ENCODE data around the gene KCNAB1.
"Not testable (repeated sequence)": the region's sequence is repeated elsewhere in the genome, so short reads cannot be mapped to it uniquely, and the experiment has no call there.

The KCNAB1 gene

GRCh38 chr3:156222381-156222780 is 102.0 kb downstream of the KCNAB1 start:
- not testable (repeated sequence) for DNase-seq

- not testable (repeated sequence) for DNase-seq
Measured at GRCh38 chr3:156224046-156224445, 103.7 kb downstream of the KCNAB1 start.

GRCh38 chr3:156226676-156227420 is 106.5 kb downstream of the KCNAB1 start:
- DNase-seq = no peak

GRCh38 chr3:156227704-156228103 is 107.3 kb downstream of the KCNAB1 start:
- no peak for DNase-seq

- peak; percentile 12 to 20 for DNase-seq
Measured at GRCh38 chr3:156230278-156230900, 110.0 kb downstream of the KCNAB1 start.

GRCh38 chr3:156231221-156231620 is 110.8 kb downstream of the KCNAB1 start:
- DNase-seq = not testable (repeated sequence)

GRCh38 chr3:156233876-156234275 is 113.5 kb downstream of the KCNAB1 start:
- DNase-seq = no peak

GRCh38 chr3:156236556-156237260 is 116.3 kb downstream of the KCNAB1 start:
- peak; percentile 26 to 28 for DNase-seq

- DNase-seq = no peak
Measured at GRCh38 chr3:156240642-156241041, 120.3 kb downstream of the KCNAB1 start.

- no peak for DNase-seq
Measured at GRCh38 chr3:156246961-156247725, 126.8 kb downstream of the KCNAB1 start.

GRCh38 chr3:156250550-156250949 is 130.2 kb downstream of the KCNAB1 start:
- DNase-seq = no peak

- no peak for DNase-seq
Measured at GRCh38 chr3:156251424-156251823, 131.0 kb downstream of the KCNAB1 start.

GRCh38 chr3:156252656-156253055 is 132.3 kb downstream of the KCNAB1 start:
- no peak for DNase-seq

GRCh38 chr3:156253150-156253549 is 132.8 kb downstream of the KCNAB1 start:
- no peak for DNase-seq

- no peak for DNase-seq
Measured at GRCh38 chr3:156256256-156256655, 135.9 kb downstream of the KCNAB1 start.

- no peak for DNase-seq
Measured at GRCh38 chr3:156256945-156257344, 136.6 kb downstream of the KCNAB1 start.

GRCh38 chr3:156258301-156258700 is 137.9 kb downstream of the KCNAB1 start:
- no peak for DNase-seq

- no peak for DNase-seq
Measured at GRCh38 chr3:156259896-156260295, 139.5 kb downstream of the KCNAB1 start.

GRCh38 chr3:156260331-156260730 is 140.0 kb downstream of the KCNAB1 start:
- no peak for DNase-seq

GRCh38 chr3:156264771-156265170 is 144.4 kb downstream of the KCNAB1 start:
- DNase-seq = no peak

GRCh38 chr3:156271508-156271907 is 151.1 kb downstream of the KCNAB1 start:
- no peak for DNase-seq

- DNase-seq = no peak
Measured at GRCh38 chr3:156271995-156272719, 151.8 kb downstream of the KCNAB1 start.

Data from SHP77 (cell line).